ENCODE measurements around the gene RPTOR.

GRCh38 chr17:80850817-80851216 is 306.2 kb downstream of the RPTOR start:
- no peak for TF ChIP-seq EZH2 (IDR thresholded peaks at IDR 0.05; ENCODE audit: insufficient read depth, low read length)
- TF ChIP-seq CTCF (IDR thresholded peaks at IDR 0.05; ENCODE audit: insufficient read depth, low read depth, low read length) = no peak
